Inferior parietal cortex (tissue), 1 donor: ENCODE measurements around the gene STARD13.
"Not testable (repeated sequence)": the region's sequence is repeated elsewhere in the genome, so short reads cannot be mapped to it uniquely, and the experiment has no call there.

Experiments
- DNase-seq: peaks from one replicate; pipeline ENCODE4 v3.0.0-alpha.2; 2016; ENCODE audit errors: extremely low spot score

Gene STARD13

DNA sequence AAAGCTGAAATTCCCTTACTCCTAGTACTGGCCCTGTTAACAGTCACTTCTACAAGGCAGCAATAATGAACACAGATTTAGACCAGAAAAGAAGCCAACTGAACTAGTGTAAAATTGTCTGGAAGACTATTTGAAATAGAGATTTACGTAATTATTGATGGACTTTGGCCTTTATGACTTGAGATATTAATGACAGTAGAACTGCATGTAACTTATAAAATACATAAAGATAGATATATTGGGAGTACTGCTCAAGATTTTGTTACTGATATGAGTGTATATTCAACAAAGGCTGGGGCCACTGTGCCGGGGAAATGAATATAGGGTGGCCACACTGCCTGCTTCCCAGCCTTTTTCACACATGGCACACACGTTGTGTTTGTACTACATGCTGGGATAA is 88.8 kb downstream of the STARD13 start:
- DNase-seq = no peak

GRCh38 chr13:33195693-33196464 is 89.7 kb downstream of the STARD13 start:
- DNase-seq = no peak

- DNase-seq = no peak
These were observed 90.5 kb downstream of the STARD13 start for GRCh38 chr13:33194820-33195692.

- no peak for DNase-seq
These were observed 92.1 kb downstream of the STARD13 start for GRCh38 chr13:33193428-33193974.

GRCh38 chr13:33191425-33192210 is 93.9 kb downstream of the STARD13 start:
- no peak for DNase-seq

- DNase-seq = no peak
These were observed 96.1 kb downstream of the STARD13 start for GRCh38 chr13:33189470-33189869.

DNA sequence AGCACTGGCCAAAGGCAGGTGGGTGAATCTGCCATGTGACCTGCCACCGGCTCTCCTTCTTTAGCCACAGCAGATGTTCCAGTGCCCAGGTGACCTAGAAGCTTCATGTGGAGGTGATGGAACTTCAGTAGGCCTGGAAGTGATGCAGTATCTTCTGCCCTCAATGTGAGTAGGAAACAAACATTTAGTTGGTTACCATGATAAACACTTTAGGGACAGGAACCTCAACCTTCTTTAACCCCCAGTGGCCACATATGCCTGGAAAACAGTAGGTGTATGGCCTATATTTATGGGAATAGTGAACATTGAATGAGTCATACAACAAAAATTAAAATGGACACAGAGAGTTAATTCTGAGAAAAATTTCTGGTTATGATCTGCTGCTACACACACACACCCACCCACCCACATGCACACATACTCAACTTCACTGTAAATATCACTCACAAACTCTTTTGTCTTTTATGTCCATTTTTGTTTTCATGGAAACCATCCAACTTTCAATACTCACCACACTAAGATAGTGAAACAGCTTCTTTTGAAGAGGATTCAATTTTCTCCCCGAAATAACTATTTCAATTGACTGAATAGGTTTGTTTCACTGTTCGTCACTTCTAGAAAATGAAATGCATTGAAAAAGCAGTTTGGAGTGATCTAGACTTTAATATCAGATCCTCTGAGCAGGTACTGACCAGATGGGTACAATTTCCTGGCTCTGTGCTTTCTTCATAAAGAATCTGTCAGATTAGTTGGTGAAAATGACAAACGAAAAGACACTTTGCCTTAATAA is 97.3 kb downstream of the STARD13 start:
- DNase-seq = no peak

- DNase-seq = no peak
These were observed 98.7 kb downstream of the STARD13 start for GRCh38 chr13:33186861-33187291.

DNA sequence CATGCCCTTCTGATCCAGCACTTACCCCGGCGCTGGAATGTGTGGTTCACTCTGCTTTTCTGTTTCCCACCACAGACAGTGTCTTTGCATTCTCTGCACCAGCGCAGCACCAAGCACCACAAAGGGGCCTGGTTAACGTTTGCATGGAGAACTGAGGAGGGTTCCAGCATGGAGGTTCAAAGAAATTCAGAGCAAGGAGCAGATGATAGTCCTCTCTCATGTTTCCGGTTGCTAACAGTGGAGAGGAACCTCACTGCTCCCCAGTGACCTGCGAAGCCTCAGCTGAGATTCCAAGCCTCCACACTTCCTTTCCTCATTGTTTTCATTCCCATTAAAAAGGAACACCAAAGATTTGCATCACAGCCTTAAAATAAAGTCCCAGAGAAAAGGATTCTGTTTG is 99.7 kb downstream of the STARD13 start:
- no peak for DNase-seq

GRCh38 chr13:33184530-33184929 is 101.0 kb downstream of the STARD13 start:
- DNase-seq = no peak

DNA sequence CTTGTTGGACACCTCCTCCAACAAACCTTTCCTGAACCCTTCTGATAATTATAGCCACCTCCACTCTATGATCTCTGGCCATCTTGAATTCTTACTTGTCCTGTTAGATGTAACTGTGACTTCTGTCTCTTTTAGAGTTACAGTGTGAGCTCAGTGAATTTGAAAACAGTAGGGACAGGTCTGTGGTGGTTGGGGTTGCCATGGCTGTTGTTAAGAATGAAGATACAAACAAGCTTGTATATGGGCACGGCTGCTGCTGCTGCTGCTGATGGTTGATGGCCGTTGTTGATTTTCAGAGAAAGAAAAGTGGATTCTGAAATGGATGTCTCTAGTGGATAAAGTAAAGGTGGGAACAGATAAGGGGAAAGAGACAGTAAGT is 101.5 kb downstream of the STARD13 start:
- no peak for DNase-seq

DNA sequence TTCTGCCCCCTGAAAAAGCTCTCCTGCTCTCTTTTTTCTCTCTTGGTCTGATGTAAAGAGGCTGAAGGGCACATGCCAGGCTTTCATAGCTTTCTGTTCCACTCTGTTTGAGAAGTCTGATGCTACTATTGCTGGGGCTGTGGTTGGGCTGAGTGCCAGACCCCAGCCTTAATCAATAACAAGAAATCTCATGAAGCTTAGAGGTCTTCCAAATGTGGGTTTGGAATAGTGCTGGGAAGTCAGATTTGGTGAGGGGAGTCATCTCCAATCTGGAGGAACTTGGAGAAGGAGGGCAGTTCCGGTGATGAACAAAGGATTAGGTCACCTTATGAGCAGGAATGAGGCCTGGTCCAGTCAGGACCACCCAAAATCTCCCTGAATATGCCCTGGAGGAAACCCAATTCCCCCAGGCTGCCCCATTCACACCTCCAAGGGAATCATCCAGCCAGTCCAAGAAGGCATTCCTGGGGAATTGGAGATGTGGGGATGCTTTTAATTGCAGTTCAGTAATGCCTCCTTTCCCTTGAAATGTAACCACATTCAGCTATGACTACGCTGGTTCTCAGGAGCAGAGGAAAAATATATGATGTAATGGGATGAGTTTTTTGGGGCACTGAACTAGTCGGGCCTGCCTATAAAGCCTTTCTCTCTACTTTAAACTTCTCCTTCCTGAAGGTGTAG is 102.0 kb downstream of the STARD13 start:
- DNase-seq = no peak

GRCh38 chr13:33182729-33183128 is 102.8 kb downstream of the STARD13 start:
- no peak for DNase-seq

GRCh38 chr13:33181264-33181663 is 104.3 kb downstream of the STARD13 start:
- DNase-seq = no peak

DNA sequence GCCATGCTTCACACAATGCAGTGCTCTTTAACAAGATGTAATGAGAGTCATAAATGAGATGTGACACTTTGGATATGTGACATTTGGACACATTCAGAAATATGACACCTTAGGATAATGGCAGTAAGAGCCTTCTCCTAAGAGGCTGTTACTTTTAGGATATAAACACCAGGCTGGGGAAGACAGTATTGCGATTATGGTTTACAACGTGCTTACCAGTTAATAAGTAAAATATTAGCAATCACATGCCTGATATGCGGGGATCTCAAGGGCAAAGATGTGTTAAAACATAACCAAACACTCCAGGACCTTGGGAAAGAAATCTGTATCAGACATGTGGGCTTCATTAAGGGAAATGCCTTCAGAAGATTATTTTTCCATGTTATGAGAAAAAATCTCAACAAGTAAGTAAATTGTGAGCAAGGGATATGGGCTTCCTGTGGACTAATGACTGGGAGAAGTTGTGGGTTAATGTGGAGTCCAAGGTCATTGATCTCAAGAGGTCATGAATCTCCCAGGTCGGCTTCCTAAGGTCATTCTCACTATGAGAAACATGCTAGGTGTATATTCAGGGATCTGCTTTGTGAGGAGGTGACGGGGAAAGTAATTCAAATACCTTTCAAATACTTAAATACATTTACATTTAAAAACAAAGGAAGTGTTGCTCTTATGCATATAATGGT is 105.3 kb downstream of the STARD13 start:
- no peak for DNase-seq

- DNase-seq = no peak
These were observed 106.1 kb downstream of the STARD13 start for GRCh38 chr13:33179463-33179862.

DNA sequence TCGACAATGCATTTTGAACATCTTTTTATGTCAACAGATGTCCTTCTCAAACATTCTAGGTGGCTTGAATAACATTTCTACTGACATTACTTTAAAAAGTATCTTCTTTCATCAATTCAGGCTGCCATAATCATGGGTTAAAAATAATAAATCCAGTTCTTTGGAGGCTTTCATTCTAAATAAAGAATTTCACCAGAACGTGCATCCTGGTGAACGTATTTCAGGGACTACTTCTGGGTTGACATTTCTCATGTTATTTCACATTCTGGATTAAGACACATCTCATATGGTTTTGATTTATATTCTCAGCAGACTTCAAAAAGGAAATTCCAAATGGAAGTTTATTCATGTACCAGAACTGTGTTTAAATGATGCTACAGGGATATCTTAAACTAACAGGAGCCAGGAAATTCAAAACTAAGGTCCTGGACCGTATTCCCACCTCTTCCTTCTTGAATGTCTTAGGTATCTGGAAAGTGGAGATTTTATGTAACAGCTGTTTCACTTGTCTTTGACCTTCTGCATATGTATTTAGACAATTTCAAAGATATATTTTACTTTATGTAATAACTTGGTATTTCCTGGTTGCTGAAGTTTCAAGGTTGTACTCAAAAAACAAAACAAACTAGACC is 107.2 kb downstream of the STARD13 start:
- DNase-seq = no peak

DNA sequence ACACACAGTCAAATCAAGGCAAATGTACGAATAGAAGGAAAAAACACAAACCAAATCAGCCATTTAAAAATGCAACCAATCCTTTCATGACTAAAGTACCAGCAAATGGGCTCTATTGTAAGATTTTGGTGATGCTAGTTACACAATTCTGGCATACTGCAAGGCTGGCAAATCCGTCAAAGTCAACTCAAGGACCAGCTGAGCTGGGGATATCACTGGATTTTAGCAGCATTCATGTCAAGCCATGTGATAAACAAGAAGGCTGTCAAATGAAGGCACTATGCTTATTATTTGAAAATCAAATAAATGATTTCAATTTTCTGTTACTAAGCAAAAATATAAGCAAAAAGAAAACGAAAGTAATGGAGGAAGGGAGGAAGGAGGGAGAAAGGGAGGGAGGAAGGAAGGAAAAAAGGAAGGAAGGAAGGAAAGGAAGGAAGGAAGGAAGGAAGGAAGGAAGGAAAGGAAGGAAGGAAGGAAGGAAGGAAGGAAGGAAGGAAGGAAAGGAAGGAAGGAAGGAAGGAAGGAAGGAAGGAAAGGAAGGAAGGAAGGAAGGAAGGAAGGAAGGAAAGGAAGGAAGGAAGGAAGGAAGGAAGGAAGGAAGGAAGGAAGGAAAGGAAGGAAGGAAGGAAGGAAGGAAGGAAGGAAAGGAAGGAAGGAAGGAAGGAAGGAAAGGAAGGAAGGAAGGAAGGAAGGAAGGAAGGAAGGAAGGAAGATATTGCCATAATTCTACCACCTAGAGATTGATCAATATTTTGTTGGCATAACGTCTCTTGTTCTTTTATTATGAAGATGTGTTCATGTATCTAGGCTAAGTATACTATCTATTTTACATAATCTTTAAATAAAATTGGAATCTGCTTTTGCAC is 108.0 kb downstream of the STARD13 start:
- not testable (repeated sequence) for DNase-seq
